ENCODE results near the gene HSD17B13.
A peak's percentile ranks its signal among the peaks of the same experiment; 100 is the strongest.
"Not testable (repeated sequence)": the region's sequence is repeated elsewhere in the genome, so short reads cannot be mapped to it uniquely, and the experiment has no call there.

Gene HSD17B13

GRCh38 chr4:87313756-87314155, 8.9 kb downstream of the HSD17B13 start:
- no peak for DNase-seq

DNA sequence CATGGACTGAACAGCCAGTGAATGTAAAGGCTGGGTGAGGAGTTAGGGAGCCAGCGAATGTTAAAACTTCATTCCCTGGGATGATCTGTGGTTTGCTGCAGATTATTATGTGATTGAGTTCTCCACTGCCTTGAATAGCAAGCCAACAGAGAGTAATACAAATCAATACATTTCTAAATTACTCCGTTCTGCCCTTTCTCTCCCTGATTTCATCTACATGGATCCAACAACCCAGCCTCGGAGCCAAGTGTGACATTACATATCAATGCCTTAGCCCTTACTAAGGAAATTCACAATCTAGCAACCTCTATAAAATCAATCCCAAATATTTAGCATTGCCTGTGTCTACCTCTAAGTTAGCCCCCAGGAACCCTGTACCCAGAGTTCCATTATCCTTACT, 11.0 kb downstream of the HSD17B13 start:
- DNase-seq: no peak

GRCh38 chr4:87310691-87311335, 11.9 kb downstream of the HSD17B13 start:
- DNase-seq: no peak

DNA sequence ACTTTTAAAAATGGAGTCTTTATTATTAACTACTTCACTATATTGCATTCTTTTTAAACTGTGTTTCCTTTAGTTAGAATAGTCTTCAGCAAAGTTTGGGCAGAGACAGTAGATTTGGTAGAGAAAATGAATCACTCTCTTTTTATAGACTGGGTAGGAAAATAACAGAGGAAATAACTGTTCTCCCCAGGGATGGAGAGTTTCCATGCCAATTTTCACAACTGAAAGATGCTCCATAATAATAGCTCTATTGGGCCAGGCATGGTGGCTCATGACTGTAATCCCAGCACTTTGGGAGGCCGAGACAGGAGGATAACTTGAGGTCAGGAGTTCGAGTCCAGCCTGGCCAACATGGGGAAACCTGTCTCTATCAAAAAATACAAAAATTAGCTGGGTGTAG, 13.1 kb downstream of the HSD17B13 start:
- DNase-seq: no peak

DNA sequence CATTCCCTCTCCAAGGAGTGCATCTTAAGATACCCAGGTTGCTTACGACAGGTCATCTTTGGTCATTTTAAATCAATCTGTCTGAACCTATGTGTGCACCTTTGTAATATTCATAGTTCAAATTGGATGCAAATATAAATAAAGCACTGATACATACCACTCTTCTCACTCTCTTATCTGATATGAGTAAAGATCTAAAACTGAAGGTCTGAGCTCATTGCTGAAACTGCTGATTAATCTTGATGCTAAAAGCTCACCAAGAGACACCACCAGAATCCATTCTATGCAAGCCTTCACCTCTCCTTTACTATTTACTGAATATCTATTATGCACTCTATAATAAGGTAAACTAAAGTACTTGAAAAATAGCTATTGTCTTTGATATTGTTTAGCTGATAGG, 16.6 kb downstream of the HSD17B13 start:
- DNase-seq: no peak

DNA sequence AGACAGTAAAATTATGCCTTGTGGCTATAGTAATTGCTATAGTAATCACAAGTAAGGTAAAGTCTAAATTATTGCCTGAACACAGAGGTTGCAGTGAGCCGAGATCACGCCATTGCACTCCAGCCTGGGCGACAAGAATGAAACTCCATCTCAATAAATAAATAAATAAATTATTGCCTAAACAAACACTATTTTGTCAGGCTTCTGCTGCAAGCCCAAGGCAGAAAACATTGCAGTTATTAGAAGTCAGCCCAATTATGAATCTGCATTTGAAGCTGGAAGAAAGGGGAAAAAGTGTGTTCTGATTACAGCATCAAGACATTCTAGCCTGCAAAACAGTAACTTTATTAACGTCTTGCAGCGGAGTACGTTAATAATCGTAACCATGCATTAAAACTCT, 17.1 kb downstream of the HSD17B13 start:
- DNase-seq: no peak

DNA sequence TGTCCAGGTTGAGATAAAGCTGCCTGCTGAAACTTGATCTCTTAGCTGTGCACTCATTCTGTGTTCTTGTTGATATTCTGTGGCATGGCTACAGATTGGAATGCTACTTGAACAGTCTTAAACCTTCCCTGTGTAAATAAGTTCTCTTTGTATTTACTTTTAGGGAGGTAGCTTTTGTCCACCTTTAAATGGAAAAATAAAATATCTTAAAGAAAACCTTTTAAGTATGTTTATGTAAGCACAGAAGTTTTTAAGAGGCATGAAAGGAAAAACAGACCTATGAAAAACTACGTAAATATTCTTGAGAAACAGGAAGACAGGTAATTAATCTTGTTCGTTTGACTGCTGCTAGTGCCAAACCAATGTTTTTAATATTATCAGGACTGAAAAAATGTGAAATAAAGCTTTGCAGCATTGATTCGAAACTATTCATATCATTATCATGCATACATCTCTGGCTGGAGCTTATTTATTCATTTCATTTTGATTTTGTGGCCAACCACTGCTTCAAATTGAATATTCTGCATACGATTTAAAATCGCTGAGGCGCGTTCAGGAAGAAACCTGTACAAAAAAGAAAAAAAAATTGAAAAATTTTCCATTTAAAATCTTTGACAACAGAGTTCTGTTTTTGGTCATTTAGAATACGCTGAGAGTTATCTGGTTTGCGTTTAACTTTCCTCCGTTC, 17.8 kb downstream of the HSD17B13 start:
- peak in 1 of 2 experiments; percentile 5 for DNase-seq

DNA sequence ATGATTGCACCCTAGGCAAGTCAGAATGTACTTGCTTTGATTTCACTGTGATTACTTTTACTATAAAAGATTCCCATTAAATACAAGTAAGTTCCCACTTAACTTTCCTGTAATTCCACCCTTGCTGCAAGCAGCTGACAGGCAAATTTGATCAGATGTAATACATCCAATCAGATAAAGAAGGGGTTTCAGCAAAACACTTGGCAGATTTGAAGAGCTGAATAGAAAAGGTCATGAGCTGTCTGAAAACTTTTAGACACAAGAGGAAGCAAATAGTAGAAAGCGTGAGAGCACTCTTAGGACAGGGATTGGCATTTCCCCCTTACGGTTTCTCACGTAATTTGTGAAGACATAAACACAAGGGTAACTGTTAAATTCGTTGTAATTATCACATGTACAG, 22.8 kb downstream of the HSD17B13 start:
- DNase-seq: no peak

DNA sequence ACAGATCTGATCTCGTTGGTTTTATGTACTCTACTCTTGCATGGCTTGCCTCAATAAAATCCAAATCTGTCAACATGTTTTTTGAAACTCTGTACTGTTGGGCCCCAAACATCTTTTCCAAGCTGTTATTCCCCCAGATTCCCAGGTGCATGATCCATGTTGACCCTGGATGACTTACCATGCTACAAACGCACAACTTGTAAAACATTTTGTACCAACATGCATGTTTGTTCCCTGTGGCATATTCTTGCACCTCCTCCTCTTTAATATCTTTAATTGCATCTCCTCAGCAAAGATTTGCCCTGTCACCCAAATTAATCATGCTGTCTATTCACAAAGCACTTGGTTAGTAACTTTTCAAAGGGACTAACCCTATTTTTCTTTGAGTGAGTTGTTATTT, 24.3 kb downstream of the HSD17B13 start:
- no peak for DNase-seq

GRCh38 chr4:87294911-87295310, 27.8 kb downstream of the HSD17B13 start:
- DNase-seq: not testable (repeated sequence)

DNA sequence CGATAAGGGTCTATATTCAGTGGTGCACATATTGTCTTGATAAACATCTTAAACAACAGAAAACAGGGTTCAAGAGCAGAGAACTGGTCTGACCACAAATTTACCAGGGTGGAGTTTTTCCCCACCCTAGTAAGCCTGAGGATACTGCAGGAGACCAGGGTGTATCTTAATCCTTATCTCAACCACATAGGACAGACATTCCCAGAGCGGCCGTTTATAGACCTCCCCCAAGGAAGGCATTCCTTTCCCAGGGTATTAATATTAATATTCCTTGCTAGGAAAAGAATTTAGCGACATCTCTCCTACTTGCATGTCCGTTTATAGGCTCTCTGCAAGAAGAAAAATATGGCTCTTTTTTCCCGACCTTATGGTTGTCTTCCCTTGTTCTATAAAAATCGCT, 28.8 kb downstream of the HSD17B13 start:
- not testable (repeated sequence) for DNase-seq

DNA sequence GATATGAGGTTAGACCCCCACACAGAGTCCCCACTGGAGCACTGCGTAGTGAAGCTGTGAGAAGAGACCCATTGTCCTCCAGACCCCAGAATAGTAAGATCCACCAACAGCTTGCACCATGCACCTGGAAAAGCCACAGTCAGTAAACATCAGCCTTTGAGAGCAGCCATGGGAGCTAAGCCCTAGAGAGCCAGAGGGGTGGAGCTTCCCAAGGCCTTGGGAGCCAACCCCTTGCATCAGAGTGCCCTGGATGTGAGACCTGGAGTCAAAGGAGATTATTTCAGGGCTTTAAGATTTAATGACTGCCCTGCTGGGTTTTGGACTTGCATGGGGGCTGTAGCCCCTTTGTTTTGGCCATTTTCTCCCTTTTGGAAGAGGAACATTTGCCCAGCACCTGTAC, 35.7 kb downstream of the HSD17B13 start:
- DNase-seq: no peak

- not testable (repeated sequence) for DNase-seq
These were observed 38.4 kb downstream of the HSD17B13 start for GRCh38 chr4:87284268-87284667.

DNA sequence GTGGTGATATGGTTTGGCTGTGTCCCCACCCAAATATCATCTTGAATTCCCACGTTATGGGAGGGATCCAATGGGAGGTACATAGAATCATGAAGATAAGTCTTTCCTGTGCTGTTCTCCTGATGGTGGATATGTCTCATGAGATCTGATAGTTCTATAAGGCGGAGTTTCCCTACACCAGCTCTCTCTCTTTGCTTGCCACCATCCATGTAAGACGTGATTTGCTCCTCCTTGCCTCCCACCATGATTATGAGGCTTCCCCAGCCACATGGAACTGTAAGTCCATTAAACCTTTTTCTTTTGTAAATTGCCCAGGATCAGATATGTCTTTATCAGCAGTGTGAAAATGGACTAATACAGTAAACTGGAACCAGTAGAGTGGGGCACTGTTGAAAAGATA, 39.5 kb downstream of the HSD17B13 start:
- no peak for DNase-seq

DNA sequence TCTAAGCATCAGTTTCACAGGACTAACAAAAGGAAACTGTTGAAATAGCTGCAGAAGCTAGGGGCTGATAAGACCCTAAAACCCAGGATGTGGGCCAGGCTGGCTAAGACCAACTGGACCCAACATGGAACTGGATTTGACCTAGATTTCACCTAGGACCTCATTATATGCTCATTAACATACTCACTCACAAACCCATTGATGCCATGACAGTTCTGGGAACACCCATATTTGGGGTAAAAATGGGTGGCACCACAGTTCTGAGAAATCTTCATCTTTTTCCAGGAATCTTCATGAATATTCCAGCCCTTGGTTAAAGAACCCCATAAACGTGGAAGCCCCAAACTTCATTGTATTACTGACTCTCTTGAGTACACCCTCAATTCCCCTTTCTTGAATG, 41.1 kb downstream of the HSD17B13 start:
- no peak for DNase-seq

GRCh38 chr4:87278335-87278794, 44.3 kb downstream of the HSD17B13 start:
- DNase-seq: no peak

- DNase-seq: no peak
These were observed 47.4 kb downstream of the HSD17B13 start for GRCh38 chr4:87275311-87275710.

DNA sequence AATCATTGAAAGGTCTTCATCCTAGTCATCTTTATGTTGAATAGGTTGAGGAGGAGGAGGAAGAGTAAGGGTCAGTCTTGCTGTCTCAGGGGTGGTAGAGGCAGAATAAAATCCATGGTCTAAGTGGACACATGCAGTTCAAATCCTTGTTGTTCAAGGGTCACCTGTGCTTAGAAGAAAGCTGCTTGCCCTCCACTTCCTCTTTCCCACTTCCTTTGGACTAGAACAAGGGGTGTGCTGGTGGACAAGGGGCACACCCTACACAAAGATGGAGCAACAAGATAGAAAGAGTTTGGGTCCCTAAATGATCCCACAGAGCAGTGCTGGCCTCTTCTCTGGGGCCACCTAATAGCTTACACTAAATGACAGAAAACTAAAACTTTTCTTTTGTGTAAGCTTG, 47.9 kb downstream of the HSD17B13 start:
- no peak for DNase-seq

GRCh38 chr4:87274327-87274726, 48.4 kb downstream of the HSD17B13 start:
- DNase-seq: no peak

DNA sequence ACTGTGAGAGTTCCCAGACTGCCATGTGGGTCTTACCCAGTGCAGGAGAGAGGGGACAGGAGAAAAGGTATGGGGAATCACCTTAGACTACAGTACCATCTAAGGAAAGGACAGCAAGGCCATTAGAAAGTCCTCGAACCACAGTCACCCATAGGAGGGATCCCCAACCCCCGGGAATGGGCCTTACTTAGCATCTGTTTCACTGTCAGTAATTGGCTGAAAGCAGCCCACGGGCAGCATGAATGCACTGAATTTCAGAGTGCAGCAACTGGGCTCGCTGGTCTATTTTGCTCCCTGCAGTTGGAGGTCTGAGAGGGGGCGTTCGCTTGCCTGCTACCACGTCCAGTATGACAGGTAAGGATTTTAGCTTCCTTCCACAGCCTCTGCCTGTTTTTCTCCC, 51.9 kb downstream of the HSD17B13 start:
- DNase-seq: no peak

- DNase-seq: peak in 1 of 2 experiments; percentile 12
These were observed 52.5 kb downstream of the HSD17B13 start for GRCh38 chr4:87270144-87270543.

GRCh38 chr4:87268411-87268810, 54.3 kb downstream of the HSD17B13 start:
- no peak for DNase-seq

- DNase-seq: no peak
These were observed 55.7 kb downstream of the HSD17B13 start for GRCh38 chr4:87266986-87267385.

GRCh38 chr4:87262886-87263285, 59.8 kb downstream of the HSD17B13 start:
- no peak for DNase-seq

DNA sequence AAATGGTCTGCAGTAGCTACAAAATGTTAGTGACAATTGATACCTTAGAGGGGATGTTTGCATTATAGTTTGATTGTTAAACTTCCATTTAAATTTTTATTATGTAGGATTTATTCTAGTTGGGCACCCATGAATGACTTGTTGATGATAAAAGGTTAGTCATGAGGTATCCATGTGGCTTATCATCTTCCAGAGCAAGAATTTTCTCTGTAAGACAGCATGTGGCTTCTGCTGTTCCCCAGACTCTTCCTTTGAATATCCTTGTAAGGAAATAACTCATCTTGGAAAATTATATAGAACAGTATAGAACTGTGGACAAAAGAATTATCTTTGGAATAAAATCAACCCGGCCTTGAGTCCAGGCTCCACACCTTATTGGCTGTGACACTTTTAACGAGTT, 62.2 kb downstream of the HSD17B13 start:
- DNase-seq: no peak

Measured in NCI-H524 (cell line).